ENCODE measurements around the gene NT5M. TPM values are rescaled to one million over a fixed set of nuclear protein-coding genes. Genes with fewer than 3 reads are reported as not detected.

NT5M gene
- total RNA-seq, 1 donor from 2014 or later, result 4.0 TPM

DNA sequence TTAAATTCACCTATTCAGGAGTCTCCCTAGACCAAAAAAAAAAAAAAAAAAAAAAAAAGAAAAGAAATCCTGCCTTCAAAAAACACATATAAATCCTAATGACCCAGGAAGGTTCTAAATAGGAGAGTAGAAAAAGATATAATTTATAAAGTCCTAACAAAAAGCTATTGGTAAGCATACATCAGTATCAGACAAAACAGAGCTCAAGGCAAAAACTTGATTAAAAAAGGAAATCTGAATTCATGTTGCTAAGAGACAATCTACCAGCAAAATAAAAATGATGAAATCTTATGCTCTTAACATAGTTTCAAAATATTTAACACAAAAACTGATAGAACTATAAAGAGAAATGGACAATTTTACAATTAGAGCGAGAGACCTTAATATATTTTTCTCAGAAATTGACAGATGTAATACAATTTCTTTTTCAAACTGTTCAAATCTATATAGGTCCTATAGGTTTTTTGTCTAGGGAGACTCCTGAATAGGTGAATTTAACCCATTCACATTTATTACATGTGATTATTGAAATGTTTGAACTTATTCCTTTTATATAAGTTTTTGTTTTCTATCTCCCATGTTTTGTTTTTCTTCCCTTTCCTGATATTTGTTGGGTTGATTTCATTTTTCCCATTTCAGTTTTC, 57.0 kb downstream of the NT5M start:
- no peak overlapping the region for H3K4me3 Mint-ChIP-seq (ENCODE audit: unreplicated experiment)
- H3K4me1 Mint-ChIP-seq (ENCODE audit: low read depth), result no peaks in the 10 kb centered on the region
- TF ChIP-seq, protein P1, sequence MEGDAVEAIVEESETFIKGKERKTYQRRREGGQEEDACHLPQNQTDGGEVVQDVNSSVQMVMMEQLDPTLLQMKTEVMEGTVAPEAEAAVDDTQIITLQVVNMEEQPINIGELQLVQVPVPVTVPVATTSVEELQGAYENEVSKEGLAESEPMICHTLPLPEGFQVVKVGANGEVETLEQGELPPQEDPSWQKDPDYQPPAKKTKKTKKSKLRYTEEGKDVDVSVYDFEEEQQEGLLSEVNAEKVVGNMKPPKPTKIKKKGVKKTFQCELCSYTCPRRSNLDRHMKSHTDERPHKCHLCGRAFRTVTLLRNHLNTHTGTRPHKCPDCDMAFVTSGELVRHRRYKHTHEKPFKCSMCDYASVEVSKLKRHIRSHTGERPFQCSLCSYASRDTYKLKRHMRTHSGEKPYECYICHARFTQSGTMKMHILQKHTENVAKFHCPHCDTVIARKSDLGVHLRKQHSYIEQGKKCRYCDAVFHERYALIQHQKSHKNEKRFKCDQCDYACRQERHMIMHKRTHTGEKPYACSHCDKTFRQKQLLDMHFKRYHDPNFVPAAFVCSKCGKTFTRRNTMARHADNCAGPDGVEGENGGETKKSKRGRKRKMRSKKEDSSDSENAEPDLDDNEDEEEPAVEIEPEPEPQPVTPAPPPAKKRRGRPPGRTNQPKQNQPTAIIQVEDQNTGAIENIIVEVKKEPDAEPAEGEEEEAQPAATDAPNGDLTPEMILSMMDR (IDR thresholded peaks at IDR 0.05), result no peak
- peaks cover 10% of the 10 kb centered on the region for H3K27me3 Mint-ChIP-seq (ENCODE audit: low read depth)
- peaks cover 4% of the 10 kb centered on the region for H3K36me3 Mint-ChIP-seq (ENCODE audit: low read depth)
- no peak overlapping the region for H3K27ac Mint-ChIP-seq (ENCODE audit: unreplicated experiment)
- DNase-seq (ENCODE audit: low spot score), result no peak
- H3K9me3 Mint-ChIP-seq (ENCODE audit: low read depth), result peaks cover 19% of the 10 kb centered on the region

DNA sequence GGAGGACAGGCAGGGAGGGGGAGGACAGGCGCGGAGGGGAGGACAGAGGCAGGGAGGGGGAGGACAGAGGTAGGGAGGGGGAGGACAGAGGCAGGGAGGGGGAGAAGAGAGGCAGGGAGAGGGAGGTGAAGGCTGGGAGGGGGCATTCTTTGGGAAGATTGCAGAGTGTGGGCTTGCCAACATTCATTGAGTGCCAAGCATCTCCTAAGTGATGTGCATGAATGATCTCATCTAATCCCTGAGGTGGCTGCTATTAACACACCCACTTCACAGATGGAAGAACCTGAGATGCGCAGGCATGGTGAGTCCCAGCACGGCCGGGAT, 58.3 kb downstream of the NT5M start:
- H3K36me3 Mint-ChIP-seq (ENCODE audit: low read depth), result peaks cover 4% of the 10 kb centered on the region
- no peak overlapping the region for H3K4me3 Mint-ChIP-seq (ENCODE audit: unreplicated experiment)
- H3K4me1 Mint-ChIP-seq (ENCODE audit: low read depth), result no peaks in the 10 kb centered on the region
- H3K27ac Mint-ChIP-seq (ENCODE audit: unreplicated experiment), result no peak overlapping the region
- TF ChIP-seq, protein P1 (IDR thresholded peaks at IDR 0.05), result no peak
- H3K27me3 Mint-ChIP-seq (ENCODE audit: low read depth), result peaks cover 12% of the 10 kb centered on the region
- peaks cover 24% of the 10 kb centered on the region for H3K9me3 Mint-ChIP-seq (ENCODE audit: low read depth)
- DNase-seq (ENCODE audit: low spot score), result peak; percentile 19

DNA sequence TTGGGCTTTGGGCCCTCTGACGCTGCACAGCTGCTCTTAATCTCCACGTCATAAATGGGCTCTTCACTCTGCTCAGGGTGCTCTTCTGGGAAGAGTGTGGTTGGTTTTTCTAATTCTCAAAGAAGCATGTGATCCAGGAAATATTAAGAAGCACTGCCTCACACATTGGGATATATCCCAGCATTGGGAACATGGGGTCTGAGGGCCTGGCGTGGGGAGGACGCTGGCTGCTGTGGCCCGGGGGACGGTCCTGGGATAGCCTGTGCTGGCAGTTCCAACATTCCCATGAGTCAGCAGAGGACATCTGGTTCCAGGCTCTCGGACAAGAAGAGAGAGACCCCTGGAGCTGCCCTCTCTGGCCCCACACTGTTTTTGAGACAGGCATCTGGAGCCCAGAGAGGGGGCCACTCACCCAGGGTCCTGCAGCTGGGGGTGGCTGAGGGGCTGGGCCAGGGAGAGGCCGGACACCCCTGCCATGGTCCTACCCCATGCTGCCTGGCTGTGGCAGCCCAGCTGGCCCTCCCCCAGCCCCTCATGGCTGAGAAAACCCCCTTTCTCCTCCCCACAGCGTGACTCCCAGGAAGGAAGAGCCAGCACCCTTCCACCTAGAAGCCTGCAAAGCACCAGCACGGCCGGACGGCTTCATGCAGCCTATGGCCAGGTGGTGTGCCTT, 58.8 kb downstream of the NT5M start:
- Mint-ChIP-seq H3K4me1 (ENCODE audit: low read depth) (no peaks in the 10 kb centered on the region), H3K27me3 (ENCODE audit: low read depth) (peaks cover 12% of the 10 kb centered on the region), H3K36me3 (ENCODE audit: low read depth) (peaks cover 4% of the 10 kb centered on the region), H3K9me3 (ENCODE audit: low read depth) (peaks cover 24% of the 10 kb centered on the region), H3K4me3 (ENCODE audit: unreplicated experiment) (no peak overlapping the region), H3K27ac (ENCODE audit: unreplicated experiment) (no peak overlapping the region)
- DNase-seq (ENCODE audit: low spot score), result peak; percentile 66
- TF ChIP-seq, protein P1 (IDR thresholded peaks at IDR 0.05), result no peak

DNA sequence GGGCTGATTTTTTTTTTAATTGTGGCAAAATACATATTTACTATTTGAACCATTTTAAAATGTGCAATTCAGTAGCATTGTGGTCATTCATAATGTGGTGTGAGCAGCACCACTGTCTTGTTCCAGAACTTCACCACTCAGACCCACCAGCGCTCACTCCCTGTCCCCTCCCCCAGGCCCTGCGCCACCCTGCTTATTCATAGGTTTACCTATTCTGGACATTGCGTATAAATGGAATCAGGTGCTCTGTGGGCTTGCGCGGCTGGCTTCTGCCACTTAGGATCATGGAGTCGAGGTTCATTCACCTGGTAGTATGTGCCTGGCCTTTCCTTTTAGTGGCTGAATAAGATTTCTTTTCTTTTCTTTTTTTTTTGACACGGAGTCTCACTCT, 59.4 kb downstream of the NT5M start:
- Mint-ChIP-seq H3K36me3 (ENCODE audit: low read depth) (peaks cover 4% of the 10 kb centered on the region), H3K27me3 (ENCODE audit: low read depth) (peaks cover 12% of the 10 kb centered on the region), H3K27ac (ENCODE audit: unreplicated experiment) (no peak overlapping the region), H3K4me3 (ENCODE audit: unreplicated experiment) (no peak overlapping the region), H3K4me1 (ENCODE audit: low read depth) (no peaks in the 10 kb centered on the region), H3K9me3 (ENCODE audit: low read depth) (peaks cover 24% of the 10 kb centered on the region)
- TF ChIP-seq, protein P1 (IDR thresholded peaks at IDR 0.05), result no peak
- DNase-seq (ENCODE audit: low spot score), result peak; percentile 55

DNA sequence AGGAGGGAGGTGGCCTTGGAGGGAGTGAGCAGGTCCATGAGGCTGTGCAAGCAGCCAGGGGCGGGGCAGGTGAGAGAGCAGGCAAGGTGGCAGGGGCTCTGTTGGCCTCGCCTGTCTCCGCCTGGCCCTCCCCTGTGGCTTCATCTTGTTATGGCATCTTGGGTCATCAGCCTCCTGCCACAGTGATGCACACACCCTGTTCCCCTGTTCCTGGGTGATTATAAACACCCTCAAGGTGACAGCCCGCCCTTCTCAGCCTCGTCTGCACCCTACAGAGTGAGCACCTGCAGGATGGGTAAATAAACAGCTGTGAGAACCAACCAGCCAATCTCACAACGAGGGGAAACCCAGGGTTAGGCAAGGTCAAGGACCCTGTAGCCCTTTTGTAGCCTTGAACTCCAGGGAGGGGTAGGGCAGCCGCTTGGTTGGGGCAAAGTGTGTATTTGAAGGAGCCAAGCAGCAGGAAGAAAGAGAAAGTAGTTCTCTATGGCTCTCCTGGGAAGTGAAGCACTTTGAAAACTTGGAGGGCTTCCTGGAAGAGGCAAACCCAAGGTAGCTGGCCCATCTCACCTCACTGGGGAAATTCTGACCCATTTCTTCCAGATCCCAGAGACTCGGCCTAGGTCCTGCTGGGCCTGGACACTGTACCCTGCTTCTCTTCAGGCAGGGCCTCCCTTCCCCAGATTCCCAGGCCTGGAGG, 60.6 kb downstream of the NT5M start:
- H3K36me3 Mint-ChIP-seq (ENCODE audit: low read depth), result peaks cover 4% of the 10 kb centered on the region
- H3K4me3 Mint-ChIP-seq (ENCODE audit: unreplicated experiment), result no peak overlapping the region
- peaks cover 12% of the 10 kb centered on the region for H3K27me3 Mint-ChIP-seq (ENCODE audit: low read depth)
- H3K27ac Mint-ChIP-seq (ENCODE audit: unreplicated experiment), result no peak overlapping the region
- peaks cover 22% of the 10 kb centered on the region for H3K9me3 Mint-ChIP-seq (ENCODE audit: low read depth)
- TF ChIP-seq, protein P1 (IDR thresholded peaks at IDR 0.05), result no peak
- DNase-seq (ENCODE audit: low spot score), result peak; percentile 81
- no peaks in the 10 kb centered on the region for H3K4me1 Mint-ChIP-seq (ENCODE audit: low read depth)
